PFSK-1 (cell line): ENCODE results near the gene RTEL1.
A peak's percentile ranks its signal among the peaks of the same experiment; 100 is the strongest.

ENCODE experiments used
- FOXP2 ChIP-seq: optimal IDR thresholded peaks from 2 replicates; pipeline ENCODE3; 2011; ENCODE audit warnings: borderline replicate concordance, control low read depth, inconsistent platforms; ENCODE audit not compliant: insufficient read depth; ENCODE audit errors: extremely low read length, extremely low read depth
- POLR2AphosphoS5 ChIP-seq: IDR thresholded peaks from 2 replicates; pipeline ENCODE4 v1.6.1; 2012; ENCODE audit warnings: low read depth, mild to moderate bottlenecking, control low read depth, low read length, moderate library complexity
- REST ChIP-seq, 2 experiments: IDR thresholded peaks; 2 replicates each; pipeline versions ENCODE4 v1.6.1 to v1.8.0; 2011 to 2012; ENCODE audit warnings: low read depth in 2 of 2, low read length in 2 of 2, control low read depth in 1 of 2, inconsistent platforms in 1 of 2, mild to moderate bottlenecking in 1 of 2, moderate library complexity in 1 of 2; ENCODE audit not compliant: insufficient read depth in 1 of 2
- SIN3A ChIP-seq: IDR thresholded peaks from 2 replicates; pipeline ENCODE4 v1.6.1; 2012; ENCODE audit warnings: mild to moderate bottlenecking, low read length, moderate library complexity, borderline replicate concordance; ENCODE audit not compliant: insufficient read depth
- TAF1 ChIP-seq: IDR thresholded peaks from 2 replicates; pipeline ENCODE4 v1.6.1; 2012; ENCODE audit warnings: low read length, control low read depth, borderline replicate concordance; ENCODE audit not compliant: insufficient read depth

RTEL1 gene

GRCh38 chr20:63686492-63687321, 28.6 kb downstream of the RTEL1 start:
- TF ChIP-seq POLR2AphosphoS5 = peak; percentile 64; the same call in 1 of the 2 replicates
- TF ChIP-seq SIN3A = peak; percentile 82; the same call in 1 of the 2 replicates
- TF ChIP-seq FOXP2 = no peak
- peak; percentile 86; the same call in 1 of the 2 replicates for TF ChIP-seq TAF1
- peak; percentile 40 to 53; a peak in 2 of 4 replicates for TF ChIP-seq REST (IDR thresholded peaks at IDR 0.05; ENCODE audit: insufficient read depth in 1 of 2, low read depth in 2 of 2, low read length in 2 of 2)

GRCh38 chr20:63687419-63688178, 29.5 kb downstream of the RTEL1 start:
- TF ChIP-seq SIN3A = no peak
- 0 out of 2 replicates have a peak, but pooled peaks have one; percentile 29 for TF ChIP-seq POLR2AphosphoS5

GRCh38 chr20:63688228-63689045, 30.3 kb downstream of the RTEL1 start:
- TF ChIP-seq REST (IDR thresholded peaks at IDR 0.05; ENCODE audit: insufficient read depth in 1 of 2, low read depth in 2 of 2, low read length in 2 of 2) (no peak), TAF1 (no peak), FOXP2 (no peak), SIN3A (no peak), POLR2AphosphoS5 (0 out of 2 replicates have a peak, but pooled peaks have one; percentile 7)

GRCh38 chr20:63689046-63690002, 31.2 kb downstream of the RTEL1 start:
- TF ChIP-seq TAF1 (no peak), FOXP2 (no peak), SIN3A (no peak), REST (IDR thresholded peaks at IDR 0.05; ENCODE audit: insufficient read depth in 1 of 2, low read depth in 2 of 2, low read length in 2 of 2) (no peak), POLR2AphosphoS5 (no peak)
